OCI-LY7 (cell line): ENCODE measurements around the gene SLC25A41. TPM values are rescaled to one million over a fixed set of nuclear protein-coding genes. Genes with fewer than 3 reads are reported as not detected.

Experiments
- BruUV-seq: library from RNA; stranded (reverse); fragments of 400-500 nt; replicated peaks from 2 replicates; lab custom pipeline; 2021; lab: Mats Ljungman, UMichigan
- CTCF ChIA-PET: fragments of 300-600 bp; sonication (Branson Sonifier 250); formaldehyde crosslinking; loops from one replicate; lab custom pipeline; 2022; ENCODE audit warnings: antibody characterized with exemption; ENCODE audit not compliant: unreplicated experiment; lab: Charles Lee
- POLR2A ChIA-PET: fragments of 300-600 bp; sonication (Branson Sonifier 250); formaldehyde crosslinking; loops from one replicate; lab custom pipeline; 2022; ENCODE audit warnings: antibody characterized with exemption; lab: Charles Lee
- DNase-seq: peaks from one replicate; pipeline ENCODE4 v3.0.0-alpha.2; 2015; ENCODE audit warnings: low spot score
- H2AFZ ChIP-seq: fragments of 200-600 bp; sonication (generic), shearing (Covaris generic); 2 replicates; pipeline ENCODE4 v1.6.1; 2014; ENCODE audit warnings: mild to moderate bottlenecking, antibody characterized with exemption, low read length, moderate library complexity
- H3K27ac ChIP-seq: fragments of 200-600 bp; sonication (generic); 2 replicates; pipeline ENCODE4 v1.5.1; 2014; ENCODE audit warnings: mixed run types, low read depth, mild to moderate bottlenecking, moderate library complexity, low read length, inconsistent platforms; ENCODE audit not compliant: poor library complexity, severe bottlenecking
- H3K36me3 ChIP-seq: fragments of 200-600 bp; sonication (generic); 2 replicates; pipeline ENCODE4 v1.6.1; 2014; ENCODE audit warnings: mild to moderate bottlenecking, antibody characterized with exemption, low read length, moderate library complexity, mixed read lengths; ENCODE audit not compliant: insufficient read depth
- H3K4me1 ChIP-seq: fragments of 200-600 bp; sonication (generic); 2 replicates; pipeline ENCODE4 v1.5.1; 2014; ENCODE audit warnings: mild to moderate bottlenecking, low read length; ENCODE audit not compliant: insufficient read depth, poor library complexity, severe bottlenecking
- H3K4me2 ChIP-seq: fragments of 200-600 bp; sonication (generic); 2 replicates; pipeline ENCODE4 v1.6.1; 2014; ENCODE audit warnings: mild to moderate bottlenecking, low read length
- H3K4me3 ChIP-seq: fragments of 200-600 bp; sonication (generic); 2 replicates; pipeline ENCODE4 v1.5.1; 2014; ENCODE audit warnings: mild to moderate bottlenecking, low read depth, low read length; ENCODE audit not compliant: poor library complexity, severe bottlenecking
- H3K79me2 ChIP-seq: fragments of 200-600 bp; sonication (generic); 2 replicates; pipeline ENCODE4 v1.6.1; 2016; ENCODE audit warnings: low read depth, mild to moderate bottlenecking, low read length, moderate library complexity, mixed read lengths; ENCODE audit not compliant: insufficient read depth
- H3K9me2 ChIP-seq: fragments of 200-600 bp; sonication (generic); 2 replicates; pipeline ENCODE4 v1.6.1; 2016; ENCODE audit warnings: mild to moderate bottlenecking, low read length, mixed read lengths; ENCODE audit not compliant: insufficient read depth
- H3K9me3 ChIP-seq: fragments of 200-600 bp; sonication (generic); 2 replicates; pipeline ENCODE4 v1.6.1; 2014; ENCODE audit warnings: mild to moderate bottlenecking, mixed run types, low read length, mixed read lengths
- H4K20me1 ChIP-seq: fragments of 200-600 bp; sonication (generic); 2 replicates; pipeline ENCODE4 v1.6.1; 2014; ENCODE audit warnings: mild to moderate bottlenecking, antibody characterized with exemption, low read length, moderate library complexity, mixed read lengths; ENCODE audit not compliant: insufficient read depth
- CTCF ChIP-seq: fragments of 200-600 bp; sonication (generic); conservative IDR thresholded peaks from 2 replicates; pipeline ENCODE4 v1.5.1; 2014; ENCODE audit warnings: mild to moderate bottlenecking, antibody characterized with exemption, low read length, moderate library complexity, mixed read lengths
- EZH2phosphoT487 ChIP-seq: fragments of 200-600 bp; sonication (generic); IDR thresholded peaks from 2 replicates; pipeline ENCODE4 v1.6.1; 2018; ENCODE audit warnings: low read depth, borderline replicate concordance, mild to moderate bottlenecking, mixed run types, antibody characterized with exemption, low read length, moderate library complexity, mixed read lengths
- intact Hi-C: fragments of 100-400 bp; cut with micrococcal nuclease; formaldehyde crosslinking; loops from one replicate; pipeline ENCODE4 v1.10.0; 2022; ENCODE audit not compliant: unreplicated experiment
- total RNA-seq, 2 experiments: library from RNA; depleted of rRNA in 1 of 2; stranded (reverse); fragments of >200 nt in 1 of 2; shearing (Covaris generic) in 1 of 2; gene quantifications; 2 replicates each; pipeline ENCODE4 v1.2.3, GENCODE V29; 2014 to 2022

The SLC25A41 gene
- total RNA-seq, 2 experiments from 2014 or later, result not detected

- H3K27ac ChIP-seq, result peak within 1 kb of the TSS; percentile 67
- peaks cover 6% of the 10 kb centered on the region; the same call in 1 of the 2 replicates for H3K79me2 ChIP-seq
- peaks cover 38% of the 10 kb centered on the region for H3K4me1 ChIP-seq
- H2AFZ ChIP-seq, result peak within 1 kb of the TSS; percentile 95
- no TSS peak for BruUV-seq
- peak within 1 kb of the TSS; percentile 82 for H3K4me3 ChIP-seq
- POLR2A ChIA-PET, result interaction anchor here (0.5 to 0.9 kb wide), 7 partner anchors 10 to 1473 kb away, joined by 3 to 6 read pairs (median 3); partner anchors contain the start of genes SLC25A23 and TUBB4A
- H3K36me3 ChIP-seq, result peaks cover 5% of the 10 kb centered on the region
- DNase-seq, result peak; percentile 88
- intact Hi-C loops, result loop anchor here (2.0 kb wide), 1 partner anchor 21 kb away; the partner anchor contains the start of gene TUBB4A
- CTCF ChIA-PET, result no interaction called here
- H3K9me3 ChIP-seq, result no peaks in the 10 kb centered on the region
- no peaks in the 10 kb centered on the region for H4K20me1 ChIP-seq
- H3K9me2 ChIP-seq, result no peaks in the 10 kb centered on the region
- H3K4me2 ChIP-seq, result peak within 1 kb of the TSS; percentile 80
- TF ChIP-seq CTCF (peak; percentile 67), EZH2phosphoT487 (no peak)
These were observed 48.2 kb upstream of the SLC25A41 start, which contains the start of gene DENND1C for GRCh38 chr19:6481541-6482342. DENND1C (minus strand) TSS chr19:6481787; CDS start chr19:6481695, 92 bp downstream.

DNA sequence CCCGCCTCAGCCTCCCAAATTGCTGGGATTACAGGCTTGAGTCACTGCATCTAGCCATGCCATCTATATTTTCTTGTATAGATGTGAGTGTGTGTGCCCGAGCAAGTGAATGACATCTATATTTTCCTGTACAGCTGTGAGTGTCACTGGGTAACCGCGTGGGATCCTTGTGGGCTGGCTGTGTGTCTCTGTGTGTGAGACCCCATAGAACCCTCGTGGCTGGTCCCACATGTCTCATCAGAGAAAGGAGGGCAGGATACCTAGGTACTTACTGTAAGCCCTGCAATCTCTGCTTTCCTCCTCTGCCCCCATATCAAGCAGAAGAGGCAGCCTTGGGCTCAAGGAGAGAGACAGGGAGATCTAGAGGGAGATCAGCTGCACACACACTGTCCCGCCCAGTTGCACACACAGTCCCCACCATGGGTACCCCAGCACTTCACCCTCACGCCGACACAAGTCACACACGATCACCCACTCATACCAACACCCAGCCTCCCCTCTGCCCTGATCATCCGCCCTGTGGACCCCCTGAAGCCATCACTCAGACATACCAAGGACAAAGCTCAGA is 47.4 kb upstream of the SLC25A41 start:
- Histone ChIP-seq H4K20me1 (no peaks in the 10 kb centered on the region), H3K79me2 (peaks cover 6% of the 10 kb centered on the region; the same call in 1 of the 2 replicates), H3K4me3 (peak overlapping the region; percentile 82), H3K9me2 (no peaks in the 10 kb centered on the region), H3K9me3 (no peaks in the 10 kb centered on the region), H3K4me2 (peak overlapping the region; percentile 80), H3K4me1 (peaks cover 42% of the 10 kb centered on the region), H3K27ac (peak overlapping the region; percentile 67), H3K36me3 (peaks cover 10% of the 10 kb centered on the region), H2AFZ (peak overlapping the region; percentile 95; the same call in 1 of the 2 replicates)
- no TSS peak for BruUV-seq
- peak; percentile 43 for DNase-seq
- no peak for TF ChIP-seq EZH2phosphoT487
- no peak for TF ChIP-seq CTCF
- ChIA-PET CTCF (interaction anchor here (0.6 kb wide), 1 partner anchor 54 kb away, joined by 4 read pairs; no protein-coding TSS in a partner anchor), POLR2A (interaction anchor here (0.8 to 0.9 kb wide), 3 partner anchors 10 to 22 kb away, joined by 3 to 6 read pairs (median 3); partner anchors contain the start of genes SLC25A23 and TUBB4A)
- intact Hi-C loops, result no loop called here
